HCT116 (cell line): ENCODE results near the gene CLK1.

Experiments used
- ATF3 ChIP-seq: IDR thresholded peaks from 2 replicates; pipeline ENCODE4 v1.6.1; 2012
- CTCF ChIP-seq, 3 experiments: fragments of 200-600 bp in 1 of 3; sonication (generic) in 1 of 3; IDR thresholded peaks in 2 of 3; conservative IDR thresholded peaks in 1 of 3; 2 replicates each; pipeline ENCODE4 v1.5.1; 2012 to 2017; ENCODE audit warnings: low read depth in 2 of 3, low read length in 2 of 3, antibody characterized with exemption in 1 of 3, borderline replicate concordance in 1 of 3, control low read depth in 1 of 3, mild to moderate bottlenecking in 1 of 3, mixed read lengths in 1 of 3, mixed run types in 1 of 3, moderate library complexity in 1 of 3; ENCODE audit not compliant: insufficient read depth in 1 of 3
- ELF1 ChIP-seq: IDR thresholded peaks from 2 replicates; pipeline ENCODE4 v1.6.1; 2012; ENCODE audit warnings: low read depth, borderline replicate concordance
- EZH2 ChIP-seq: fragments of 200-600 bp; sonication (generic); IDR thresholded peaks from 2 replicates; pipeline ENCODE4 v1.6.1; 2017; ENCODE audit warnings: antibody characterized with exemption, mixed run types
- EZH2phosphoT487 ChIP-seq: fragments of 200-600 bp; IDR thresholded peaks from 2 replicates; pipeline ENCODE4 v1.6.1; 2018; ENCODE audit warnings: antibody characterized with exemption, borderline replicate concordance
- JUND ChIP-seq: IDR thresholded peaks from 2 replicates; pipeline ENCODE4 v1.6.1; 2012
- MAX ChIP-seq: IDR thresholded peaks from 2 replicates; pipeline ENCODE4 v1.6.1; 2012
- POLR2A ChIP-seq: IDR thresholded peaks from 2 replicates; pipeline ENCODE4 v1.7.0; 2011; ENCODE audit warnings: borderline replicate concordance; ENCODE audit not compliant: insufficient read depth, insufficient read length; ENCODE audit errors: extremely low read depth
- POLR2AphosphoS5 ChIP-seq: IDR thresholded peaks from 2 replicates; pipeline ENCODE4 v1.6.1; 2011; ENCODE audit warnings: mild to moderate bottlenecking, low read depth, low read length, moderate library complexity
- RAD21 ChIP-seq: IDR thresholded peaks from 2 replicates; pipeline ENCODE4 v1.6.1; 2012; ENCODE audit warnings: low read depth, mild to moderate bottlenecking
- REST ChIP-seq: IDR thresholded peaks from 2 replicates; pipeline ENCODE4 v1.6.1; 2012; ENCODE audit warnings: low read depth

GRCh38 chr2:200899482-200899881, 35.0 kb upstream of the CLK1 start:
- TF ChIP-seq CTCF (IDR thresholded peaks at IDR 0.05 in 2 of 3, conservative IDR thresholded peaks at IDR 0.05 in 1 of 3; ENCODE audit: borderline replicate concordance in 1 of 3, insufficient read depth in 1 of 3, low read depth in 2 of 3, low read length in 2 of 3) (no peak), POLR2AphosphoS5 (no peak), REST (no peak), POLR2A (no peak), EZH2 (no peak), JUND (no peak), ATF3 (no peak), MAX (no peak), EZH2phosphoT487 (no peak), RAD21 (no peak), ELF1 (no peak)
